ENCODE measurements around the gene ZNF687.

DNA sequence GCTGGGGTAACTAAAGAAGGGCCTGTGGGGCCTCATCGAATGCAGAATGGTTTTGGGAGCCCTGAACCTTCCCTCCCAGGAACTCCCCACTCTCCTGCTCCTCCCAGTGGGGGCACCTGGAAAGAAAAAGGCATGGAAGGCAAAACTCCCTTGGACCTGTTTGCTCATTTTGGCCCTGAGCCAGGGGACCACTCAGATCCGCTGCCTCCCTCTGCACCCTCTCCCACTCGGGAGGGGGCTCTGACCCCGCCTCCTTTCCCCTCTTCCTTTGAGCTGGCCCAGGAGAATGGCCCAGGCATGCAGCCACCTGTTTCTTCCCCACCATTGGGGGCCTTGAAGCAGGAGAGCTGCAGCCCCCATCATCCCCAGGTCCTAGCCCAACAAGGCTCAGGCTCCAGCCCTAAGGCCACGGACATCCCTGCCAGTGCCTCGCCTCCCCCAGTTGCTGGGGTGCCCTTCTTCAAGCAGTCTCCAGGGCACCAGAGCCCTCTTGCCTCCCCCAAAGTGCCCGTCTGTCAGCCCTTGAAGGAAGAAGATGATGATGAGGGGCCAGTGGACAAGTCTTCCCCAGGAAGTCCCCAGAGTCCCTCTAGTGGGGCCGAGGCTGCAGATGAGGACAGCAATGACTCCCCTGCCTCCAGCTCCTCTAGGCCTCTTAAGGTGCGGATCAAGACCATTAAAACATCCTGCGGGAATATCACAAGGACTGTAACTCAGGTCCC is 4.7 kb downstream of the ZNF687 start:
- TF ChIP-seq, protein P1, sequence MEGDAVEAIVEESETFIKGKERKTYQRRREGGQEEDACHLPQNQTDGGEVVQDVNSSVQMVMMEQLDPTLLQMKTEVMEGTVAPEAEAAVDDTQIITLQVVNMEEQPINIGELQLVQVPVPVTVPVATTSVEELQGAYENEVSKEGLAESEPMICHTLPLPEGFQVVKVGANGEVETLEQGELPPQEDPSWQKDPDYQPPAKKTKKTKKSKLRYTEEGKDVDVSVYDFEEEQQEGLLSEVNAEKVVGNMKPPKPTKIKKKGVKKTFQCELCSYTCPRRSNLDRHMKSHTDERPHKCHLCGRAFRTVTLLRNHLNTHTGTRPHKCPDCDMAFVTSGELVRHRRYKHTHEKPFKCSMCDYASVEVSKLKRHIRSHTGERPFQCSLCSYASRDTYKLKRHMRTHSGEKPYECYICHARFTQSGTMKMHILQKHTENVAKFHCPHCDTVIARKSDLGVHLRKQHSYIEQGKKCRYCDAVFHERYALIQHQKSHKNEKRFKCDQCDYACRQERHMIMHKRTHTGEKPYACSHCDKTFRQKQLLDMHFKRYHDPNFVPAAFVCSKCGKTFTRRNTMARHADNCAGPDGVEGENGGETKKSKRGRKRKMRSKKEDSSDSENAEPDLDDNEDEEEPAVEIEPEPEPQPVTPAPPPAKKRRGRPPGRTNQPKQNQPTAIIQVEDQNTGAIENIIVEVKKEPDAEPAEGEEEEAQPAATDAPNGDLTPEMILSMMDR (IDR thresholded peaks at IDR 0.05; ENCODE audit: low read depth, low read length) = no peak
- TF ChIP-seq EZH2phosphoT487 (IDR thresholded peaks at IDR 0.05; ENCODE audit: low read depth) = no peak

All from OCI-LY3 (cell line).